ENCODE measurements around the gene FAM222B. TPM values are rescaled to one million over a fixed set of nuclear protein-coding genes. Genes with fewer than 3 reads are reported as not detected.

Gene FAM222B
- total and polyA plus RNA-seq, 9 of the 15 experiments (the other 6 are each of a cell fraction or from before 2014, with no cell fraction given): 4.0 to 34.6 (median 7.5) TPM

- TF ChIP-seq ZBTB49 (CRISPR knock-in tag; IDR thresholded peaks at IDR 0.05; ENCODE audit: borderline replicate concordance) (no peak), ZNF263 (CRISPR knock-in tag; IDR thresholded peaks at IDR 0.05; ENCODE audit: borderline replicate concordance) (peak; percentile 44; the same call in 1 of the 2 replicates), ZNF592 (IDR thresholded peaks at IDR 0.05) (peak; percentile 76; the same call in 1 of the 2 replicates), MNT (conservative IDR thresholded peaks at IDR 0.05) (no peak), ZFX (CRISPR knock-in tag; IDR thresholded peaks at IDR 0.05) (peak; percentile 80), YY1 (IDR thresholded peaks at IDR 0.05; ENCODE audit: borderline replicate concordance in 1 of 3, control insufficient read depth in 1 of 3, extremely low read depth in 1 of 3, insufficient read depth in 3 of 3, insufficient read length in 1 of 3, insufficient replicate concordance in 2 of 3, low read depth in 1 of 3, low read length in 2 of 3) (peak in 2 of 3 experiments; percentile 39 to 60), CREBBP (IDR thresholded peaks at IDR 0.05; ENCODE audit: low read depth, low read length) (no peak), FOXJ3 (CRISPR knock-in tag; IDR thresholded peaks at IDR 0.05) (no peak), UBTF (IDR thresholded peaks at IDR 0.05; ENCODE audit: borderline replicate concordance in 1 of 2, low read depth in 2 of 2, low read length in 2 of 2) (peak in 1 of 2 experiments; percentile 52; a peak in 1 of 4 replicates), POLR2AphosphoS2 (IDR thresholded peaks at IDR 0.05; ENCODE audit: low read length) (peak; percentile 89), FOS (IDR thresholded peaks at IDR 0.05; ENCODE audit: extremely low read depth, insufficient read length) (no peak), STAG1 (CRISPR knock-in tag; IDR thresholded peaks at IDR 0.05; ENCODE audit: borderline replicate concordance) (peak; percentile 58; the same call in 1 of the 2 replicates), ARID1B (IDR thresholded peaks at IDR 0.05) (no peak), BHLHE40 (IDR thresholded peaks at IDR 0.05; ENCODE audit: low read length) (no peak; the same call in 1 of the 2 replicates)
Measured at GRCh38 chr17:28750178-28751047, 92.2 kb downstream of the FAM222B start (continued).

All from K562 (cell line).